Fibroblast of villous mesenchyme (primary cell): ENCODE measurements around the gene SDCBP2. TPM values are rescaled to one million over a fixed set of nuclear protein-coding genes. Genes with fewer than 3 reads are reported as not detected.

Experiments
- DNase-seq: peaks from one replicate; pipeline ENCODE4 v3.0.0-alpha.2; 2010; ENCODE audit warnings: low read depth
- H3K4me3 ChIP-seq: 2 replicates; pipeline ENCODE4 v1.5.1; 2011; ENCODE audit warnings: low read depth, mild to moderate bottlenecking, low read length
- CTCF ChIP-seq: IDR thresholded peaks from 2 replicates; pipeline ENCODE4 v1.5.1; 2012; ENCODE audit warnings: low read depth, mild to moderate bottlenecking, low read length; ENCODE audit not compliant: insufficient read depth
- total RNA-seq: library from RNA; depleted of rRNA; stranded (reverse); fragments of >200 nt; gene quantifications from 2 replicates; pipeline ENCODE4 v1.2.3, GENCODE V29; 2012

The SDCBP2 gene
- total RNA-seq, 1 donor = 0.43 TPM

- DNase-seq = no peak
- no peak for TF ChIP-seq CTCF
These were observed 20.8 kb downstream of the SDCBP2 start for GRCh38 chr20:1308067-1308701.

GRCh38 chr20:1307571-1307971 is 21.4 kb downstream of the SDCBP2 start:
- no peak for TF ChIP-seq CTCF
- DNase-seq = no peak

More at GRCh38 chr20:1308067-1308701, 20.8 kb downstream of the SDCBP2 start:
- H3K4me3 ChIP-seq = no peak overlapping the region

GRCh38 chr20:1307171-1307570 is 21.8 kb downstream of the SDCBP2 start:
- no peak for TF ChIP-seq CTCF
- H3K4me3 ChIP-seq = no peak overlapping the region
- no peak for DNase-seq

More at GRCh38 chr20:1307571-1307971, 21.4 kb downstream of the SDCBP2 start:
- no peak overlapping the region for H3K4me3 ChIP-seq

- no peak for DNase-seq
- no peak for TF ChIP-seq CTCF
- no peak overlapping the region for H3K4me3 ChIP-seq
These were observed 22.4 kb downstream of the SDCBP2 start for GRCh38 chr20:1306316-1307135.

GRCh38 chr20:1305712-1306111 is 23.2 kb downstream of the SDCBP2 start:
- TF ChIP-seq CTCF = no peak
- no peak for DNase-seq
- H3K4me3 ChIP-seq = no peak overlapping the region

GRCh38 chr20:1304710-1305515 is 24.0 kb downstream of the SDCBP2 start:
- no peak for TF ChIP-seq CTCF
- no peak overlapping the region for H3K4me3 ChIP-seq
- no peak for DNase-seq
